SK-N-SH (cell line): ENCODE measurements around the gene TMEM88. TPM values are rescaled to one million over a fixed set of nuclear protein-coding genes. Genes with fewer than 3 reads are reported as not detected.

ENCODE experiments used
- CTCF ChIA-PET: fragments of 300-600, 350-600 bp; formaldehyde crosslinking; extraction: SDS; loops from one replicate; lab custom pipeline; 2021; lab: Yijun Ruan, JAX
- POLR2A ChIA-PET: fragments of 350-600 bp; sonication (Branson Sonifier 250); formaldehyde crosslinking; extraction: SDS; loops from one replicate; lab custom pipeline; 2020; ENCODE audit warnings: antibody characterized with exemption, inconsistent platforms; lab: Yijun Ruan, JAX
- DNase-seq: peaks from one replicate; pipeline ENCODE4 v3.0.0; 2012
- H2AFZ ChIP-seq: fragments of 200-600 bp; sonication (generic); 2 replicates; pipeline ENCODE4 v1.8.1; 2016; ENCODE audit warnings: antibody characterized with exemption, mild to moderate bottlenecking, low read depth
- H3F3A ChIP-seq: fragments of 200-600 bp; sonication (generic); replicated peaks from 2 replicates; pipeline ENCODE3; 2016; ENCODE audit warnings: antibody characterized with exemption, mild to moderate bottlenecking; ENCODE audit not compliant: insufficient read depth
- H3K27ac ChIP-seq, 2 experiments: fragments of 200-500 bp in 1 of 2; fragments of 200-600 bp in 1 of 2; sonication (Bioruptor generic) in 1 of 2; sonication (generic), shearing (Covaris generic) in 1 of 2; 2 replicates each; pipeline versions ENCODE4 v1.5.1 to v1.6.1; 2014 to 2016; ENCODE audit warnings: low read depth in 2 of 2, inconsistent platforms in 1 of 2, low read length in 1 of 2, mild to moderate bottlenecking in 1 of 2, mixed read lengths in 1 of 2
- H3K27me3 ChIP-seq: fragments of 200-600 bp; sonication (generic), shearing (Covaris generic); 2 replicates; pipeline ENCODE4 v1.6.1; 2016; ENCODE audit warnings: mixed run types; ENCODE audit not compliant: insufficient read depth
- H3K36me3 ChIP-seq, 2 experiments: fragments of 200-500 bp in 1 of 2; fragments of 200-600 bp in 1 of 2; sonication (Bioruptor generic) in 1 of 2; sonication (generic) in 1 of 2; replicated peaks in 1 of 2; 2 replicates each; pipeline versions ENCODE3 to v1.5.1; 2014 to 2016; ENCODE audit warnings: low read length in 1 of 2, mild to moderate bottlenecking in 1 of 2; ENCODE audit not compliant: insufficient read depth in 2 of 2, control insufficient read depth in 1 of 2
- H3K4me1 ChIP-seq, 2 experiments: fragments of 200-500 bp in 1 of 2; fragments of 200-600 bp in 1 of 2; sonication (Bioruptor generic) in 1 of 2; sonication (generic), shearing (Covaris generic) in 1 of 2; 2 replicates each; pipeline versions ENCODE4 v1.5.1 to v1.6.1; 2014 to 2016; ENCODE audit warnings: low read depth in 1 of 2, low read length in 1 of 2, mixed run types in 1 of 2; ENCODE audit not compliant: insufficient read depth in 2 of 2, control insufficient read depth in 1 of 2
- H3K4me2 ChIP-seq: fragments of 200-600 bp; sonication (generic), shearing (Covaris generic); 2 replicates; pipeline ENCODE4 v1.6.1; 2017; ENCODE audit warnings: mixed run types
- H3K4me3 ChIP-seq, 2 experiments: fragments of 200-500 bp in 1 of 2; fragments of 200-600 bp in 1 of 2; sonication (Bioruptor generic) in 1 of 2; sonication (generic), shearing (Covaris generic) in 1 of 2; 2 replicates each; pipeline versions ENCODE4 v1.5.1 to v1.8.1; 2014 to 2016; ENCODE audit warnings: low read depth in 2 of 2, inconsistent platforms in 1 of 2, low read length in 1 of 2, mild to moderate bottlenecking in 1 of 2, mixed read lengths in 1 of 2, moderate library complexity in 1 of 2
- H3K79me2 ChIP-seq: fragments of 200-600 bp; sonication (generic); 2 replicates; pipeline ENCODE4 v1.8.1; 2017; ENCODE audit warnings: mild to moderate bottlenecking; ENCODE audit not compliant: insufficient read depth
- H3K9ac ChIP-seq: fragments of 200-600 bp; sonication (generic); 2 replicates; pipeline ENCODE4 v1.6.1; 2017; ENCODE audit warnings: mixed run types
- H3K9me2 ChIP-seq: fragments of 200-600 bp; sonication (generic); 2 replicates; pipeline ENCODE4 v1.6.1; 2017; ENCODE audit warnings: mixed run types
- H3K9me3 ChIP-seq: fragments of 200-600 bp; sonication (generic); 2 replicates; pipeline ENCODE4 v1.6.1; 2017; ENCODE audit warnings: mixed run types, mild to moderate bottlenecking, moderate library complexity
- H4K20me1 ChIP-seq: fragments of 200-600 bp; sonication (generic); 2 replicates; pipeline ENCODE4 v1.6.1; 2017; ENCODE audit warnings: mild to moderate bottlenecking, mixed run types; ENCODE audit not compliant: insufficient read depth
- EP300 ChIP-seq, 2 experiments: IDR thresholded peaks; 2 replicates each; pipeline versions ENCODE4 v1.4.0 to v1.6.1; 2012; ENCODE audit warnings: borderline replicate concordance in 1 of 2, low read depth in 1 of 2, low read length in 1 of 2
- FOSL2 ChIP-seq: IDR thresholded peaks from 2 replicates; pipeline ENCODE4 v1.4.0; 2012; ENCODE audit warnings: low read depth, mild to moderate bottlenecking, moderate library complexity, borderline replicate concordance
- FOXJ3 ChIP-seq: sonication (generic); formaldehyde crosslinking; IDR thresholded peaks from 2 replicates; pipeline ENCODE4 v1.5.1; 2020; ENCODE audit warnings: mild to moderate bottlenecking, missing genetic modification reagents
- GABPA ChIP-seq: IDR thresholded peaks from 2 replicates; pipeline ENCODE4 v1.4.0; 2012; ENCODE audit warnings: low read depth, mild to moderate bottlenecking
- JUND ChIP-seq: IDR thresholded peaks from 2 replicates; pipeline ENCODE4 v1.4.0; 2012
- MXI1 ChIP-seq: IDR thresholded peaks from 2 replicates; pipeline ENCODE4 v1.6.1; 2012; ENCODE audit warnings: mild to moderate bottlenecking, low read depth, low read length, improper control_type of control experiment
- NFIC ChIP-seq: IDR thresholded peaks from 2 replicates; pipeline ENCODE4 v1.4.0; 2012; ENCODE audit warnings: borderline replicate concordance
- RAD21 ChIP-seq: IDR thresholded peaks from 2 replicates; pipeline ENCODE4 v1.6.1; 2012; ENCODE audit warnings: mild to moderate bottlenecking, low read length
- RCOR1 ChIP-seq: fragments of 150-350 bp; IDR thresholded peaks from 2 replicates; pipeline ENCODE4 v1.6.1; 2017; ENCODE audit warnings: antibody characterized with exemption, low read length
- RXRA ChIP-seq: IDR thresholded peaks from 2 replicates; pipeline ENCODE4 v1.4.0; 2012; ENCODE audit warnings: low read depth, mild to moderate bottlenecking, borderline replicate concordance
- TCF12 ChIP-seq: IDR thresholded peaks from 2 replicates; pipeline ENCODE4 v1.4.0; 2012
- YY1 ChIP-seq: IDR thresholded peaks from 2 replicates; pipeline ENCODE4 v1.4.0; 2012; ENCODE audit warnings: low read depth, mild to moderate bottlenecking
- WGBS: methylation state at CpG from one replicate; pipeline ENCODE4 v1.1.6; 2017; ENCODE audit warnings: low lambda C conversion rate; 5-methylcytosine and 5-hydroxymethylcytosine counted together
- polyA plus RNA-seq, 3 experiments: library from polyadenylated mRNA; depleted of rRNA; stranded (reverse); fragments of >200 nt; gene quantifications; 2 replicates each; pipeline ENCODE4 v1.2.3, GENCODE V29; 2012
- TF ChIP-seq, protein P1 (sequence below): fragments of 200-600 bp; sonication (generic); IDR thresholded peaks from 2 replicates; pipeline ENCODE4 v1.6.1; 2017; ENCODE audit warnings: antibody characterized with exemption, mild to moderate bottlenecking, moderate library complexity
- TF ChIP-seq, protein P2 (sequence below): IDR thresholded peaks from 2 replicates; pipeline ENCODE4 v1.4.0; 2012; ENCODE audit warnings: low read depth
- TF ChIP-seq, protein P3 (sequence below): fragments of 150-350 bp; IDR thresholded peaks from 2 replicates; pipeline ENCODE4 v1.6.1; 2016; ENCODE audit warnings: mild to moderate bottlenecking, low read depth, low read length
- TF ChIP-seq, protein P4 (sequence below): IDR thresholded peaks from 2 replicates; pipeline ENCODE4; 2012

The TMEM88 gene
- polyA plus RNA-seq, 1 of the 3 experiments (the other 2 are of a cell fraction), result 1.2 TPM

DNA sequence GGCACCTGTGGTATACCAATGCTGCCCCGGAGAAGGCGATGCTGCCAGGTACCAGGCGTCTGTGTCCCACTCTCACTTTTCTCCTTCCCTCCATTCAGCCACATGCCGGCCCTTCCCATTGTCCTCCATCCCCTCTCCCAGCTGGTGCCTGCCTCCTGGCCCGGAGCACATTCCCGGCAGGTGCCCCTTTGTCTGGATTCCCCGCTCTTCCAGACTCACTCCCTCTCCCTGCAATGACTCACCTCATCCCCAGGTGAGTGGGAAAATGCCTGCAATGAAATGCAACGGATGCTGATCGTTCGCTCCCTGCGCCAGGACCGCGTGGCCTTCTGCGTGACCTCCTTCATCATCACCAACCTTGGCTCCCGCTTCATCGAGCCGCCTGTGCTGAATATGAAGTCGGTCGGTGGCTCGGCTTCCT, 31.3 kb upstream of the TMEM88 start:
- TF ChIP-seq, protein P1, sequence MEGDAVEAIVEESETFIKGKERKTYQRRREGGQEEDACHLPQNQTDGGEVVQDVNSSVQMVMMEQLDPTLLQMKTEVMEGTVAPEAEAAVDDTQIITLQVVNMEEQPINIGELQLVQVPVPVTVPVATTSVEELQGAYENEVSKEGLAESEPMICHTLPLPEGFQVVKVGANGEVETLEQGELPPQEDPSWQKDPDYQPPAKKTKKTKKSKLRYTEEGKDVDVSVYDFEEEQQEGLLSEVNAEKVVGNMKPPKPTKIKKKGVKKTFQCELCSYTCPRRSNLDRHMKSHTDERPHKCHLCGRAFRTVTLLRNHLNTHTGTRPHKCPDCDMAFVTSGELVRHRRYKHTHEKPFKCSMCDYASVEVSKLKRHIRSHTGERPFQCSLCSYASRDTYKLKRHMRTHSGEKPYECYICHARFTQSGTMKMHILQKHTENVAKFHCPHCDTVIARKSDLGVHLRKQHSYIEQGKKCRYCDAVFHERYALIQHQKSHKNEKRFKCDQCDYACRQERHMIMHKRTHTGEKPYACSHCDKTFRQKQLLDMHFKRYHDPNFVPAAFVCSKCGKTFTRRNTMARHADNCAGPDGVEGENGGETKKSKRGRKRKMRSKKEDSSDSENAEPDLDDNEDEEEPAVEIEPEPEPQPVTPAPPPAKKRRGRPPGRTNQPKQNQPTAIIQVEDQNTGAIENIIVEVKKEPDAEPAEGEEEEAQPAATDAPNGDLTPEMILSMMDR, result no peak
- TF ChIP-seq MXI1, result no peak
- TF ChIP-seq RAD21, result no peak
- TF ChIP-seq RXRA, result no peak
- no peak for TF ChIP-seq FOXJ3 (CRISPR knock-in tag)
- TF ChIP-seq NFIC, result no peak
- TF ChIP-seq FOSL2, result no peak
- no peak for TF ChIP-seq TCF12
- TF ChIP-seq YY1, result no peak
- no peak for TF ChIP-seq EP300 (IDR thresholded peaks at IDR 0.05; ENCODE audit: borderline replicate concordance in 1 of 2, low read depth in 1 of 2, low read length in 1 of 2)
- TF ChIP-seq JUND, result no peak
- no peak for TF ChIP-seq GABPA
- TF ChIP-seq, protein P2, sequence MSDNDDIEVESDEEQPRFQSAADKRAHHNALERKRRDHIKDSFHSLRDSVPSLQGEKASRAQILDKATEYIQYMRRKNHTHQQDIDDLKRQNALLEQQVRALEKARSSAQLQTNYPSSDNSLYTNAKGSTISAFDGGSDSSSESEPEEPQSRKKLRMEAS, result no peak
- TF ChIP-seq, protein P3, sequence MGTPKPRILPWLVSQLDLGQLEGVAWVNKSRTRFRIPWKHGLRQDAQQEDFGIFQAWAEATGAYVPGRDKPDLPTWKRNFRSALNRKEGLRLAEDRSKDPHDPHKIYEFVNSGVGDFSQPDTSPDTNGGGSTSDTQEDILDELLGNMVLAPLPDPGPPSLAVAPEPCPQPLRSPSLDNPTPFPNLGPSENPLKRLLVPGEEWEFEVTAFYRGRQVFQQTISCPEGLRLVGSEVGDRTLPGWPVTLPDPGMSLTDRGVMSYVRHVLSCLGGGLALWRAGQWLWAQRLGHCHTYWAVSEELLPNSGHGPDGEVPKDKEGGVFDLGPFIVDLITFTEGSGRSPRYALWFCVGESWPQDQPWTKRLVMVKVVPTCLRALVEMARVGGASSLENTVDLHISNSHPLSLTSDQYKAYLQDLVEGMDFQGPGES, result no peak
- TF ChIP-seq, protein P4, sequence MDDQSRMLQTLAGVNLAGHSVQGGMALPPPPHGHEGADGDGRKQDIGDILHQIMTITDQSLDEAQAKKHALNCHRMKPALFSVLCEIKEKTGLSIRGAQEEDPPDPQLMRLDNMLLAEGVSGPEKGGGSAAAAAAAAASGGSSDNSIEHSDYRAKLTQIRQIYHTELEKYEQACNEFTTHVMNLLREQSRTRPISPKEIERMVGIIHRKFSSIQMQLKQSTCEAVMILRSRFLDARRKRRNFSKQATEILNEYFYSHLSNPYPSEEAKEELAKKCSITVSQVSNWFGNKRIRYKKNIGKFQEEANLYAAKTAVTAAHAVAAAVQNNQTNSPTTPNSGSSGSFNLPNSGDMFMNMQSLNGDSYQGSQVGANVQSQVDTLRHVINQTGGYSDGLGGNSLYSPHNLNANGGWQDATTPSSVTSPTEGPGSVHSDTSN, result no peak
- TF ChIP-seq RCOR1, result no peak
- DNase-seq, result no peak
- H3F3A ChIP-seq, result peaks cover 10% of the 10 kb centered on the region
- CTCF ChIA-PET, result interaction anchor here (0.7 to 7.2 kb wide), 18 partner anchors 9 to 161 kb away, joined by 3 to 79 read pairs (median 4); partner anchors contain the start of genes KDM6B, NAA38 and RNF227
- H3K9ac ChIP-seq, result no peak overlapping the region
- 90% methylated on average over 20 of the region's 20 CpGs for WGBS
- no peak overlapping the region for H2AFZ ChIP-seq
- H3K4me2 ChIP-seq, result no peak overlapping the region
- POLR2A ChIA-PET, result interaction anchor here (0.6 kb wide), 1 partner anchor 23 kb away, joined by 3 read pairs; no protein-coding TSS in a partner anchor
- no peaks in the 10 kb centered on the region for H3K36me3 ChIP-seq
- H3K9me2 ChIP-seq, result no peaks in the 10 kb centered on the region
- H4K20me1 ChIP-seq, result no peaks in the 10 kb centered on the region
- H3K4me3 ChIP-seq, result no peak overlapping the region
- peaks cover 0 to 12% of the 10 kb centered on the region in 2 experiments; a peak in 1 of 4 replicates for H3K4me1 ChIP-seq
- no peaks in the 10 kb centered on the region for H3K9me3 ChIP-seq
- no peaks in the 10 kb centered on the region for H3K79me2 ChIP-seq
- no peak overlapping the region for H3K27ac ChIP-seq
- no peaks in the 10 kb centered on the region for H3K27me3 ChIP-seq
